ENCODE data around the gene SLC7A4.
"Not testable (repeated sequence)": the region's sequence is repeated elsewhere in the genome, so short reads cannot be mapped to it uniquely, and the experiment has no call there.

Gene SLC7A4

DNA sequence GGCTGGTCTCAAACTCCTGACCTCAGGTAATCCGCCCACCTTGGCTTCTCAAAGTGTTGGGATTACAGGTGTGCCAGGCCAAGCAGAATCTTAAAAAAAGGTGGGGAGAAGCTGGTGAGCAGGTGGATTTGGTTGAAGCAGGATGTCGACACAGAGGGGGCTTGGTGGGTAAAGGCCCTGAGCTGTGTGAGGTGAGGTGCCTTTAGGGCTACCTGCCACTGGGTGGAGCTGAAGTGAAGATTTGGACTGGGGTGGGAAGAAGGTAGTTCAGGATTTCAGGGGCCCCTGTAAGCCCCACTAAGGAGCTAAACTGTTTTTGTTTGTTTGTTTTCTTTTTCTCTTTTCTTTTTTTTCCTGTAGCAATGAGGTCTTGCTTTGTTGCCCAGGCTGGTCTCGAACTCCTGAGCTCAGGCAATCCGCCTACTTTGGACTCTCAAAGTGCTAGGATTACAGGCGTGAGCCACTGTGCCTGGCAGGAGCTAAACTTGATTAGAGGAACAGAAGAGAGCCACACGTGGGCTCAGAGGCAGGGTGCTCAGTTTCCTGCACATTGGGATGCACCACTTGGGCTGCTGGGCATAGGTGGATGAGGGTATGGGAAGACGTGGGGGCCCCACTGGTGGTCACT lies 11.4 kb downstream of the SLC7A4 start:
- no peak for DNase-seq (ENCODE audit: low spot score)

DNA sequence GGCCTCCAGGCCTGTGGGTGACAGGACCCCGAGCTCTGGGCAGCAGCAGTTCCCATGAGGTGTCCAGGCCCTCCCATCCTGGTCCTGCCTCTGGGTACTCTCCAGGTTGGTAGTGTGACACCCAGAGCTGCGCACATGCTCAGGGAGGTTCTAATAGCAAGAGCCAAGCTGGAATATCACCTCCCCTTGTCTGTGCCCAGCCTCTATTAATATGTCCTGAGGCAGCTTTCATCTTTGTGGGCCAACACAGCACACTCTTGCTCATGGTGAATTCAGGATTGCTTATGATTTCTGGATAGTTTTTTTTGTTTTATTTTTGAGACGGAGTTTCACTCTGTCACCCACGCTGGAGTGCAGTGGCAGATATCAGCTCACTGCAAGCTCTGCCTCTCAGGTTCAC lies 14.0 kb downstream of the SLC7A4 start:
- DNase-seq (ENCODE audit: low spot score), result no peak

DNA sequence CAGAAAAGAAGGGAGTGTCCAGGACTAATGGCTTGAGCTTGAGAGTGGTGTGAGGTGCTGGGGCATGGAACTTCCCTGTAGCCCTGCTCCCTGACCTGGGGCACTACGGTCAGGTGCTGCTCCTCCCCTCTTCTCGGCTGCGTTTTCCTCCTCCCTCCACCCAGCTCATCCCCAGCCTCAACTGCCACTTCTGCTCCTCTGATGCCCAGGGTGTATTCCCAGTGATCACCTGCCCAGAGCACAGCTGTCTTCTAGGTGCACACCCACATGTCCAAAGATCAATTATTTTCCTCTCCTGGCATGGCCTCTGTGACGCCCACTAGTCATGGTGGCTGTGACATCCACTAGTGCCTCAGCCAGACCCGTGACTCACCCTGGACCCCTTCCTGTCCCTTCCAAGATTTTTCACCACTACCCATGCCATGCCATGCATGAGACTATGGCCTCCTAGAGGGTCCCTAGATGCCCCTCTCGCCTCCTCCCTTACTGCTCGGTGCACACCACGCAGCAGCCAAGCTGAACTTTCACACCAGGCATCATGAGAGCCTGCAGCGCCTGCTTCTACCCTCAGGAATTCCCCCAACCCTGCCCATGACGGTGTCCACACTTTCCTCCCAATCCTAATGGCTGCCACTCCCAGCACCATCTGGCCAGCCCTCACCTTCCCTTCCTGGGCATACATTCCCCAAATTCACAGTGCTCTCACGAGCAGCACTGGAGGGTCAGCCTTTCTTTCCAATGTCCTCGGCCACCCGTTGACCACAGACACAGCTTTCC lies 15.5 kb downstream of the SLC7A4 start:
- DNase-seq (ENCODE audit: low spot score), result no peak

DNA sequence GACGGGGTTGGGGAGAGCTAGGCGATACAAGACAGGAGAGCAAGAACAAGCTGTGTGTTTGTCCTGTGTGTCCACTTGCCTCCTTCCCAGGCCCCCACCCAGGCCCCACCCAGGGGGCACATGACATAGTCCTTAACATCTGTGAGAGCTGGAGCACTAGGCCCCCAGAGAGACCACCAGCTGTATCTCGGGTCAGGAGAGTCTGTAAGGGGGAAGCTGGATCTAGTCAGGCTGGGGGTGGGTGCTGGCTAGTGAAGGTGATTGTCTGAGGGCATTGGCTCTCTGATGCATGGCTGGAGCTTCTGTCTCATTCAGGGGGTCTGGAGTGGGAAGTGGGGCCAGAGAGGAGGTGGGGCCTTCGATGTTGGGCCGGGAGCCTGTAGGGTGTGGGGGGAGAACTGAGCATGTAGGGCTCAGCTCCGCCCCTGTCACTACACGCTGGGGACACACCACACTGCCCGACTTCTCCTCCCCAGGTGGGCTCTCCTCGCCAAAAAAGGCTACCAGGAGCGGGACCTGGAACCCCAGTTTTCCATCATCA lies 16.8 kb downstream of the SLC7A4 start:
- no peak for DNase-seq (ENCODE audit: low spot score)

DNA sequence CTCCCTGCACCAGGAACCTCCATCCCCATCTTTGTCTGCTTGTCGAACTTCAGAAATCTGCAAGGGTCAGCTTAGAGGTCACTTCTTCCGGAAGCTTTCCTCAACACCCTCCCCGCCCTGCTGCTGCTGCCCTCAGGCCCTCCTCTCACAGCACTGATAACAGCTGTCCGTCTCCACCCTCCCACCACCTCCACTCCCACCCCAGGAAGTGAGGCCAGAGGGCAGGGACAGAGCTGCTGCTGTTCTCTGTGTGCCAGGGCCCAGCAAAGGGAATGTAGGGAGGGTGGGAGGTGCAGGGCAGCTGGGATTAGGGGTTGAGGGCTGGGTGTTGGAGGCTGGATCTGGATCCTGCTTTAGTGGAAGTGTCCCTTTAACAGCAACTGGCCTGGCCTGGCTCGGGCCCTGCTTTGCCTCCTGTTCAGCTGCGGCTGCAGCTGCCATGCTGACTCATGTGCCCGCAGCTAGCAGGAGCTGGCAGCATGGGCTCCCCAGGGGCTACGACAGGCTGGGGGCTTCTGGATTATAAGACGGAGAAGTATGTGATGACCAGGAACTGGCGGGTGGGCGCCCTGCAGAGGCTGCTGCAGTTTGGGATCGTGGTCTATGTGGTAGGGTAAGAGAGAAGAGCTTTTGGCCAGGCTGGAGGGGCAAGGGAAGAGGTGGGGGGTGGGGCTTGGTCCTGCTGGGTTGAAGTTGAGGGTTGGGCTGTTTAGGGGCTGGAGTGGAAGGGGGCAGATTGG lies 17.5 kb downstream of the SLC7A4 start, which contains the start of gene P2RX6:
TSS of gene P2RX6 (plus strand) at position 440 of the 740 bp plus-strand sequence. CDS start at position 450, 10 bp downstream.
- DNase-seq (ENCODE audit: low spot score), result no peak

DNA sequence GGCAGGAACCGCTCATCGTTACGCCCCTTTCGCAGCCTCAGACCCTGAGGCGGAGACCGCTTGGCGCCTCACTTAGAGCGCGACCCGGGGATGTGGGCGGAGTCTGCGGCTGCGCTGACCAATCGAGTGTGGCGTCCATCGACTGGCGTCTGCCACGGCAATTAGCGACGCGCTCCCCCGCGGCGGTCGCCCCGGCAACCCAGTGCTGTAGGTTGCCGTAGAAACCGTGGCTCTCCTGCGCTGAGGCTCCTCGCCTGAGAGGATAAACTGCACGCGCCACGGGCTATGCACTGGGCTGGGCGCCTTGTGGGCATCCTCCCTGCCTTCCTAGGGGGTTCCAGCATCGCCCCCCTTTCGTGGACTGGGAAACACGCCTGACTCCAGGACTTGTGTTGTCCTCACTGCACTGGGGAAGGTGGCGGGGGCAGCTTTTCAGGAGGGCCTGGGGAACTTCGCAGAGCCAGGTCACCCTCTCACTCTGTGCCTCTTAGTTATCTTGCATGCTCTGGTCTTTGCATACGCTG lies 18.1 kb downstream of the SLC7A4 start:
- DNase-seq (ENCODE audit: low spot score), result peak; percentile 90

DNA sequence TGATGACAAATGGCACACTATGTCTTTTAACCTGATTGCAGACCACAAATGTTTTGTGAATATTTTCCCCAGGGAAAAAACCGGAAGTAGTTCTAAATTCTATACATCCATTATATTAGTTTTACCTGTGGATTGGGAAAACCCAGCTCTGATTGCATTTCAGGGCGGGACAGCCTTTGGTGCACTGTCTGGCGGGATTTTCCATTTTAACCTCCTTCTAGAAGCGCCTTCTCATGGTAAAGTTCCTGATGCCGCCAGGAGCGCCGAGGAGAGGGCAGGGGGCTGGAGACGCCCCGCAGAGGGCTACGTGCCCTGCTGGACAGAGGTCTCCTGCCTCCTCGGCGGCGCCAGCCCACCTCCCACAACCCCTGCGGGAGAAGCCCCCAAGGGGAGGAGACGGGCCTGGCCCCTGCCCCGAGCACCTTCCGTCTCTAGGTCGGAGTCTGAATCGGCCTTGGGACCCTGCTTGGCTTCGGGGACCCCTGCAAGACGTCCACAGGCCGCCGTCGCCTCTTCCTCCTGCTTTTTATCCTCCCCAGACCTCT lies 18.6 kb downstream of the SLC7A4 start:
- DNase-seq (ENCODE audit: low spot score), result no peak

DNA sequence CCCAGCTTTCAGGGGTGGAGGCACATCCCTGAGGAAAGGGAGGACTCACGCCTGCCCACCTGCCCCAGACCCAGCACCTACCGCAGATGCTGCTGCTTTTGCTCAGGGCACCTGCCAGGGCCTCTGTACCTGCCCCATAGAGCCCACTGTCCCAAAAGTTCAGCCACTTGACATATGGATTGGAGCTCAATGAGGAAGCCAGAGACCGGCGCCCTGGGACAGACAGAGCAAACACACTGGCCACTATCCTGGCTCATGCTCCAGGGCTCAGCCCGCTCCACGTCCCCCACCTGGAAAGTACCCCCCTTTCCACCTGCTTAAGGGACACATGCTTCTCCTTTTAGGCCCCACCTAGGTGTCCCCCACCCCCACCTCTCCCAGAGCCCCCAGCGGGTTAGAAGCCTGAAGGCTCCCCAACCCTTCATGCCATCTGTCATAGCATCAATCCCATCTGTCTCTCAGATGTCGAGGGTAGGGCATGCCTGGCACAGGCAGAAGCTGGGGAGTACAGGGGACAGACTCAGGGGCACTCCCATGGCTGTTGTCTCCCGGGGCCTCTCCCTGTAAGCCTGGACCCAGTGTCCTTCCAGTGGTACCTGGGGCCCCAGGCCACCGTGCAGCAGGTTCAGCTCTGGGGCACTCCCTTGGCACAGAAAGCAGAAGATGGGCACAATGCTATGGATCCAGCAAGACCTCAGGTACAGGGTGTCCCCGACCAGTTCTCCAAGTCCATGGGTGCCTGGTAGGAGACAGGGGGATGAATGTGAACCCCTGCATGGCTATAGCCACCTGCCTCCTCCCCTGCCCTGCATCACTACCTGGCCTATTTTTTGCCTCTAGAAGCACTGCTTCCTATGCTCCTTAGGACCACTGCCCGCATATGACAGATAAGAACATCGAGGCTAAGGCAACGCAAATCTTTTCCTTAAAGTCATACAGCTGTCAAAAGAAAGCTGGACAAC lies 19.6 kb downstream of the SLC7A4 start:
- no peak for DNase-seq (ENCODE audit: low spot score)

DNA sequence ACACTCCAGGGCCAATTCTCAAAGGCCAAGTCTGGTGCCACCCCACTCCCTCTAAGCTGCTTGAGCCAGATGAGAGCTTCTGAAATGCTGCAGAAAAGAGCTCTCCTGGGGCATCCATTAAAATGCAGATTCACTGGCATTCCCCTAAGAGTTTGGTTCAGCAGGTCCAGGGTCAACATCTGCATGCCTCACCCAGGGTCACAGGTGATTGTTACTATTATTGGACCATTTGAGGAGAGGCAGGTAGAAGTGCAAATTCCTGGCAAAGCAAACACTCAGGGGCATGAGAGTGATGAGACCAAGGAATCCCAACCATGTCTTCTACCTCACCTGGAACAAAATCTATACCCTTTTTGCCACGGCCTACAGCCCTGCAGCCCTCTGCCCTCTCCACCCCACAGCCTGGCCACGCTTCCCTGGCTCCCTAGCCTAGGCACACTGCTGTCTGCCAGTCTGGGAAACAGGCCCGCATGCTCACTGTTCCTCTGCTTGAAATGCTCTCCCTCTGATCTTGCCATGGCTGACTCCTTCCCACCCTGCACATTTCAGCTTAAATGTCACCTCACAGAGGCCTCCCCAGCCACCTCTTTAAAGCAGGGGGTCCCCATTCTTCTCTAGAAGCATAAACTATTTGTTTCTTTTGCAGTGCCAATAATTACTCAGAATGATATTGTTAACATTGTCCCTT lies 21.8 kb downstream of the SLC7A4 start:
- DNase-seq (ENCODE audit: low spot score), result no peak

DNA sequence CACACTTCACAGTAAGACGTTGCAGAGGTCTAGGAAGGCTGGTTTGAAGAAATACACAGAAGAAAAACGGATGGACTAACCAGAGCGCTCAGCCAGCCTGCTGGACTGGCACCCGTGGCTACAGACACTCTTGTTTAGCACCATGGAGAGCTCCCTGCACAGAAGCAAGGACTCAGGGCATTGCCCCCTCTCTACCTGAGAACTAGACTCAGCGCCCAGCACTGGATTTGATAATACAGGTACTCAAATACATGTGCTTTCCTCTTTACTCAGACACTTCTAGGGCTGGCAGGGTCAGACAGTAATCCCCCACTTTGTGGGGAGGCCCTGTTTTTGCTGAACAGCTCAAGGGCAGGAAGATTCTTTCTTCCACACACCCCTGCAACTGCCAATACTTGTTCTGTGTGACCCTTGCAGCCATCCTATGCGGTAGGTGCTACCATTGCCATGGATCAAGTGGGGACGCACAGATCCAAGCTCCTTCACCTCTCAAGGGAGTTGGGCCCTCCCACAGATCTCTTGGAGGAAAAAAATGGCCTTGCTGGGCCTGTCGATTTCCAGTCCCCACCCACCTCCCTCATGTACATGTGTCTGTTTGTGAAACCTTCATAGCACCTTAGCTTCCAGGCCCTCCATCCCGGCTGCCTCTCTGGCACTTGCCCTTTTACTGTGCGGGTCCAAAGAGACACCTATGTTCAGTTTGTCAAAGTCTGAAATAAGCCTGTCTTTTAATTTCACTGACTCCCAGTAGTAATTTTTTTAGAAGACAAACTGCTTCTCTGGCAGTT lies 22.5 kb downstream of the SLC7A4 start:
- DNase-seq (ENCODE audit: low spot score), result no peak

DNA sequence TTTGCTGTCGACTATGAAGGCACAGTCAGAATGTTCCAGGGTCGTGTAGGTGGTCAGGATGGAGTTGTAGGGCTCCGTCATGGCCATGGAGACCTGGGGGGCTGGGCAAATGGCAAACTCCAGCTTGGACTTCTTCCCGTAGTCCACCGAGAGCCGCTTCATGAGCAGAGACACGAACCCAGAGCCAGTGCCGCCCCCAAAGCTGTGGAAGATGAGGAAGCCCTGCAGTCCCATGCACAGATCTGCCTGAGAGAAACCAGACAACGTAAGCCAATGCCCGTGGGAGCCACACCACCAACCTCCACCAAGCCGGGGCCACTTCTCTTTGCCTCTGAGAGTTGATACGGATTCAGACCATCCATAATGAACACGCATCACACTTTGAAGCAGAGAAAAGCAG lies 23.2 kb downstream of the SLC7A4 start:
- DNase-seq (ENCODE audit: low spot score), result not testable (repeated sequence)

DNA sequence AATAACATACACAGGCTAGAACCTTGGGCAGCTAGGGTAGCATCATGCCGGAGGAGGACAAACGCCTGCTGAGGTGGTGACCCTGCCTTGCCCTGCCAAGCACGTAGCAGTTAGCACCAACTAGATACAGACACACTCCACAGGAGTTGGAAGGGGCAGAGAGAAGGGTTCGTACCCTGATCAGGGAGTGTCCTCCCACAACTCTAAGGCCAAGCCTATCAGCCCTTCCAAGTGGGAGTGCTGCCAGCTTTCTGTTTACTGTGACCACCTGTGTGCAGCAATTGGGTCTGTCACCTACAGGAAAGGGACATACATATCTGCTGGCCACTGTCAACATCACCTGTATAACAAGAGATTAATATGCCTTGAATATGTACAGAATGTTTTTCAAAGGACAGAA lies 28.6 kb downstream of the SLC7A4 start:
- DNase-seq (ENCODE audit: low spot score), result no peak

DNA sequence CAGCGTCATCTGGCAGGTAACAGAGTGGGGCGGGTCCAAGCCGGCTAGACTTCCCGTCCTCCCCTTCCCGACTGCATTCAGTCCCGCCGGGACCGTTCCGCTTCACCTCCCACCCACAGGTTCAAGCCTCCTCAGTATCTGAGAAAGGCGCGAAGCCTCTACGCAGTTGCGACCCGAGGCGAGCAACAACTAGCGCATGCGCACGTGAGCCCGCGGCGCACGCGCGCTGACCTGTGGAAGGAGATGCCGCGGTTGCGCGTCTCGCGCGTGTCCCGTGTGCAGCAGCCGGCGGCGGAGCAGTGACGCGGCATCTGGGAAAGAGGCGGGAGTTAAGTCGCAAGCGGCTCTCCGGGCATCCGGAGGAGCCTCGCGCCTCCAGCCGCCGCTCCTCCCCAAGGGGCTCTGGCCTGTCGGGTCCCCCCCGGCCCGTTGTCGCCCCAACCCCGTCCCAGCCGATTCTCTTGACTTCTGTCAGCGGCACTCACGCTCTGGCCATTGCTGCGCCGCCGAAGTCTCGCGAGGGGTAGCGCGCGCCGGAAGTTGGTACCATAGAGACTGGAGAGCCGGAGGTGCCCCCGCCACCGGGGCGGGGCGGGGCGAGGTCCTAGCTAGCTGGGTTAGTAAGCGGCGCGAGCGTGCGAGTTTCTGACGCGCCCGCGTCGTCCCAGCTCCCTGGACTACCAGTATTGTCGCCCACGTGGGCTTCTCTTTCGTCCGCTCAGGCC lies 30.6 kb downstream of the SLC7A4 start, which contains the start of gene THAP7:
TSS of gene THAP7 (minus strand) at position 518 of the 725 bp plus-strand sequence. CDS start at position 311, 207 bp downstream.
- peak; percentile 96 for DNase-seq (ENCODE audit: low spot score)

DNA sequence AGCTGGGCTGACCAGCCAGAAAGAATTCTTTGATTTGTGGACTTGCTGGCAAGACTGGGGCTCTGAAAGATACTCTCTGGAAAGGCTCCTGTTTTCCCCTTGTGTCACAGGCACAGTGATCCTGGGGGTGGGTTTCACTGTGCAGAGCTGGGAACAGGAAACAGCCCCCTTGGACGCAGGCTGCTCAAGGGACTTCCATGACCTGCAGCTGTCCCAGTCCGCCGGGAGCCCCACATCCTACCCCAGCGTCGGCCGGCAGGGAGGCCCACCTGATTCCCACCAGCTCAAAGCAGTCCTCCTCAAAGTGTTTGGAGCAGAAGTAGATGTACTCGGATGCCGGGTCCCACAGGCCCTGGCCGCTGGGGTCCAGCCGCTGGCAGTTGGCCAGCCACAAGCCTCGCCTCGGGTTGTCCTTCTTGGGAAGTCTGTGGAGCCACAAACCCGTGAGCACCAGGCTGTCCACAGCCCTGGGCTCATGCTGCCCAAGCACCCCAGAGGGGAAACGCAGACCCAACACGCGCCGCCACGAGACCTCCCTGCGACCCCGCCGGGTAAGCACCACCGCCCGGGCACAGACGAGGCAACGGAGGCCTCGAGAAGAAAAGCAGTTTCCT lies 31.3 kb downstream of the SLC7A4 start:
- no peak for DNase-seq (ENCODE audit: low spot score)

DNA sequence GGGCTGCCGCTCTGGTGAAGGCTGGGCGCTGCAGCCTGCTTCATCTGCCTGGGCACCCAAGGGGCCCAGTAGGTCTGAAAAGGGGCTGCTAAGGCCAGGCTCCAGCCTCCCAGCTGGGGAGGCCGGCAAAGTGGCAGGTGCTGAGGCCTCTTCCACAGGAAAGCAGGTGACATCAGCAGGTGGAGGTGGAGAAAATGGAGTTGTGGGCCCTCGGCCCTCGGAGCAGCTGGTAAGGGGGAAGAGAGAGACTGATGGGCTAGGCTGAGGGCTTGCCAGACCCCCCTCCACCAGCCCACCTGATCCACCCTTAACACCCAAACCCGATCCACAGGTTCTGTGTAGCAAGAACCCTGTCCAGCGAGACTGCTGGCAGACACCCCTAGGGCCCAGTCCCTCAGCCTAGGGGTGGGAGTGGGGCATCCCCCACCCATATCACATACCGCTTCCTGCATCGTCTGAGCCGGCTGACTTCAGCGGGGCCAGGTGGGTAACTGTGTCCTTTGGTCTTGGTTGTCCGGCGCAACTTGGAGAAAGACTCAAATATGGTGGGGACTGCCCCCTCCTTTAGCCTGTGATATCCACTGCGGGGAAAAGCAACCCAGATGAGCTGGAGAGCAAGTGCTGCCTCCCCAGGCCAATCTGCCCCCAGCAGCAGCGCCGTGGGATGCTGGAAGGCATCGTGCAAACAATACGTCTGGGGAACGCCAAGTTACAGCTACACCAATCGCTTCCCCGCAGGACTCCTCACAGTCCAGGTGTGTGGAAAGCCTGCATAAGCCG lies 32.0 kb downstream of the SLC7A4 start:
- no peak for DNase-seq (ENCODE audit: low spot score)

DNA sequence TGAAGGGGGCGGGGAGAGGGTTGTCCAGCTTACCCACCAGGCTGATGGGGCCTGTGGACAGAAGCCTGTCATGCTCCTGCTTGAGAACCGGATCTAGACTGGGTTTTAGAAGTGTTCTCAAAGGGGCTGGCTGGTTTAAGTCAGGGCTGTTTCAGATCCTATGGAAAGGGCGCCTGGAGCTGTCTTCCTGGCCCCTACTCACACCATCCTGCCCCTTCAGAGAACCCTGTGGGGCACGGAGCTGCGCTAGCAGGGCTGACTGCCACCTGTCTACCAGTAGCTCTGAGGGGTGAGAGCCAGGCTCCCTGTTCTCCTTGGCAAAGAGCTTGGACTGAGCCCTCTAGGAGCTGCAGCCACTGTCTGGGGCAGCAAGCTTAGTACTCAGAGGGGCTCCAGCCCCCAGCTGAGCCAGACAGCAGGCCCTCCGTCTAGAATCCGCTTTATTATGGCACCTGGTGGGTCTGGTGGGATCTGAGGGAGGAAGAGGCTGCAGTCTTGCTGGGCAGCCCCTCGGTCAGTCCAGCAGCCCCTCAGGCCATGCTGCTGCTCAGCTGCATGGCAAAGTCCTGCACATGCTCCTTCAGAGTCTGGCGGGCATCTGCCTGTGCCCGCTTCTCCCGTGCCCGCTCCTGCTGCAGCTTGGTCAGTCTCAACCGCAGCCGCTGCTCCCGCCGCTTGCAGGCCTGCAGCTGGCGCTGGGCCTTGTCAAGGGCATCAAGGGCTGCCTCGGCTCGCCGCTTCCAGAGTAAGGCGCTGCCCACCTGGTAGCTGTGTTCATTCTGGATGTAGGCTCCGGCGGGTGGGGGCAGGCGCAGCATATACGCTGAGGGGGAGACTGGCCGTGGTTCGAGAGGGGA lies 32.8 kb downstream of the SLC7A4 start:
- DNase-seq (ENCODE audit: low spot score), result no peak
